ENCODE measurements around the gene PTPRQ.

DNA sequence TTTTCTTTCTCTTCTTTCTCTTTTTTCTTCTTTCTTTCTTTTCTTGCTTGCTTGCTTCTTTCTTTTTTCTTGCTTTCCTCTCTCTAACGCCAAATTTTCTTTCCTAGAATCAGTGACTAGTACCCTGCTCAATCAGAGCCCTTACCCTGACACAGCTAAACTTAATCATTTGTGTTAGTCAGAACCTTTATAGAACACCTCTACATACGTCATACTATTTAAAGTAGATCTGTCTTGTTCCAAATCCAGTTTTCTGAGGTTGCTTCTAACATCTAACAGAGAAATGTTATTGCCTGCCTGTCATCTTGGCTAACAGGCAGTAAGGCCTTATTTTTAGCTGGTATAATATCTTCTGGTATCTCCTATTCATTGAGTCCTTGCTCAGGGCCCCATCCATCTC lies 197.9 kb downstream of the PTPRQ start:
- TF ChIP-seq, protein P1, sequence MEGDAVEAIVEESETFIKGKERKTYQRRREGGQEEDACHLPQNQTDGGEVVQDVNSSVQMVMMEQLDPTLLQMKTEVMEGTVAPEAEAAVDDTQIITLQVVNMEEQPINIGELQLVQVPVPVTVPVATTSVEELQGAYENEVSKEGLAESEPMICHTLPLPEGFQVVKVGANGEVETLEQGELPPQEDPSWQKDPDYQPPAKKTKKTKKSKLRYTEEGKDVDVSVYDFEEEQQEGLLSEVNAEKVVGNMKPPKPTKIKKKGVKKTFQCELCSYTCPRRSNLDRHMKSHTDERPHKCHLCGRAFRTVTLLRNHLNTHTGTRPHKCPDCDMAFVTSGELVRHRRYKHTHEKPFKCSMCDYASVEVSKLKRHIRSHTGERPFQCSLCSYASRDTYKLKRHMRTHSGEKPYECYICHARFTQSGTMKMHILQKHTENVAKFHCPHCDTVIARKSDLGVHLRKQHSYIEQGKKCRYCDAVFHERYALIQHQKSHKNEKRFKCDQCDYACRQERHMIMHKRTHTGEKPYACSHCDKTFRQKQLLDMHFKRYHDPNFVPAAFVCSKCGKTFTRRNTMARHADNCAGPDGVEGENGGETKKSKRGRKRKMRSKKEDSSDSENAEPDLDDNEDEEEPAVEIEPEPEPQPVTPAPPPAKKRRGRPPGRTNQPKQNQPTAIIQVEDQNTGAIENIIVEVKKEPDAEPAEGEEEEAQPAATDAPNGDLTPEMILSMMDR (IDR thresholded peaks at IDR 0.05), result no peak
- TF ChIP-seq POLR2AphosphoS5 (IDR thresholded peaks at IDR 0.05; ENCODE audit: low read depth, low read length), result no peak
- no peak for TF ChIP-seq SMC3 (IDR thresholded peaks at IDR 0.05; ENCODE audit: low read depth, low read length)
- TF ChIP-seq TAF1 (IDR thresholded peaks at IDR 0.05; ENCODE audit: borderline replicate concordance, low read depth, low read length), result no peak

All from SK-N-SH (cell line).